ENCODE measurements around the gene SGMS1. TPM values are rescaled to one million over a fixed set of nuclear protein-coding genes. Genes with fewer than 3 reads are reported as not detected.
A peak's percentile ranks its signal among the peaks of the same experiment; 100 is the strongest.
"Not testable (repeated sequence)": the region's sequence is repeated elsewhere in the genome, so short reads cannot be mapped to it uniquely, and the experiment has no call there.

Gene SGMS1
- total RNA-seq, 1 experiment from 2014 or later: 24.7 TPM

DNA sequence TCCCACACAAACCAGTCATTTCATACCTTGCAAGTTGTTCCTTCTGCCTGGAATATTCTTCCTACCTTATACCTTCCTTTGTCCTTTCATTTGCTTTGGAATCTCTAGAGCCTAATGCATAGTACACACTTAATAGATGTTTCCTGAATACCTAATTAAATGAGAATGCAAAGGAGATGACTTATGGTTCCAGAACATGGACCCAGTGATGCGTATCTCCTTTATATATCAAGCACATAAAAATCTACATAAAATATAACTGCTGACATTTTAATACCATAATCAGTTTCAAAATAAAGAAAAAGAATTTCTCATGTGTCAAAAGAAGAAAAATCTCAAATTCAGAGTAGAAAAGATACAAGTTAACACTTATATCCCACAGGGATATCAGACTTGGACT lies 261.8 kb downstream of the SGMS1 start:
- no peak for DNase-seq (ENCODE audit: unreplicated experiment)
- Mint-ChIP-seq H3K36me3 (ENCODE audit: insufficient read depth, unreplicated experiment) (peaks cover 11% of the 10 kb centered on the region), H3K27ac (ENCODE audit: low read depth, unreplicated experiment) (no peak overlapping the region), H3K4me1 (ENCODE audit: insufficient read depth, unreplicated experiment) (peaks cover 8% of the 10 kb centered on the region), H3K9me3 (ENCODE audit: unreplicated experiment) (peaks cover 17% of the 10 kb centered on the region), H3K4me3 (ENCODE audit: unreplicated experiment) (no peak overlapping the region), H3K27me3 (ENCODE audit: insufficient read depth, unreplicated experiment) (no peaks in the 10 kb centered on the region)
- CTCF ChIA-PET: no interaction called here
- TF ChIP-seq, protein P1, sequence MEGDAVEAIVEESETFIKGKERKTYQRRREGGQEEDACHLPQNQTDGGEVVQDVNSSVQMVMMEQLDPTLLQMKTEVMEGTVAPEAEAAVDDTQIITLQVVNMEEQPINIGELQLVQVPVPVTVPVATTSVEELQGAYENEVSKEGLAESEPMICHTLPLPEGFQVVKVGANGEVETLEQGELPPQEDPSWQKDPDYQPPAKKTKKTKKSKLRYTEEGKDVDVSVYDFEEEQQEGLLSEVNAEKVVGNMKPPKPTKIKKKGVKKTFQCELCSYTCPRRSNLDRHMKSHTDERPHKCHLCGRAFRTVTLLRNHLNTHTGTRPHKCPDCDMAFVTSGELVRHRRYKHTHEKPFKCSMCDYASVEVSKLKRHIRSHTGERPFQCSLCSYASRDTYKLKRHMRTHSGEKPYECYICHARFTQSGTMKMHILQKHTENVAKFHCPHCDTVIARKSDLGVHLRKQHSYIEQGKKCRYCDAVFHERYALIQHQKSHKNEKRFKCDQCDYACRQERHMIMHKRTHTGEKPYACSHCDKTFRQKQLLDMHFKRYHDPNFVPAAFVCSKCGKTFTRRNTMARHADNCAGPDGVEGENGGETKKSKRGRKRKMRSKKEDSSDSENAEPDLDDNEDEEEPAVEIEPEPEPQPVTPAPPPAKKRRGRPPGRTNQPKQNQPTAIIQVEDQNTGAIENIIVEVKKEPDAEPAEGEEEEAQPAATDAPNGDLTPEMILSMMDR (IDR thresholded peaks at IDR 0.05; ENCODE audit: unreplicated experiment): no peak
- POLR2A ChIA-PET: interaction anchor here (0.7 to 0.9 kb wide), 2 partner anchors 10 to 141 kb away, joined by 3 to 4 read pairs; no protein-coding TSS in a partner anchor
- intact Hi-C loops (cut with micrococcal nuclease): no loop called here
- no TSS peak for BruUV-seq (replicated peaks)

DNA sequence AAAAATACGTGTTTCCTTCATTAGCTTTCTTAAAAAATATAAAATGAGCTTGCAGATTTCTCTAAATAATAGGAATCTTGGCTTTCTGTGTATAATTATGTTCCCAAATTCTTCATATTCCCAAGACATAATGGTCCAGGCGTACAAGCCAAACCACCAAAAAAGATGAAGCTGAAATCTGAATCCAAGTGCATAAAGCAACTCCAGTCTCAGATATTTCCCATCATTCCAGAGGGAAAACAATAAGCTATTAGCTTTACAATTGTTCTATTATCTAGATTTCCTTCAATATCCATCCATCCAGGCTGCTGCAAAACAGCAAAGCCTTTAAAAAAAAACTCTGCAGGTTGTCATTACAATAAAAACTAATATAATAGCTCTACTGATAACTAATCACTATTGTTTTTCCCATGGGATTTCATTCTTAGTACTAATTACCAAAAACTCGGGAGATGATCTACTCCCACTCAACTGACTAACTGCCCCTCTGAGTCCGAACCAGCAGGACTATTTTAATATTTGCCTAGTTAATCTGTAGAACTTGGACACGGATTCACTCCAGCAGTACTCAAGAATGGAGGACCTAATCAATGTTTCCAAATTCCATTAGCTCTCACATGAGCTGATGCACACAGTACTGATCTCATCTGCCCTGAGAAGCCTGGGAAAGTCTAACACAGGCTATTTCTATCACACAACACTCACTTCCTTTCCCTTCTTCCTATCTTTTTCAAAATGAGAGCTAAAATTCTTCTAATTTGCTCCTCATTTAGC lies 263.5 kb downstream of the SGMS1 start:
- BruUV-seq (replicated peaks): no TSS peak
- TF ChIP-seq, protein P1 (IDR thresholded peaks at IDR 0.05; ENCODE audit: unreplicated experiment): no peak
- H3K4me3 Mint-ChIP-seq (ENCODE audit: unreplicated experiment): no peak overlapping the region
- no peaks in the 10 kb centered on the region for H3K27me3 Mint-ChIP-seq (ENCODE audit: insufficient read depth, unreplicated experiment)
- no peak for DNase-seq (ENCODE audit: unreplicated experiment)
- H3K9me3 Mint-ChIP-seq (ENCODE audit: unreplicated experiment): peaks cover 17% of the 10 kb centered on the region
- H3K27ac Mint-ChIP-seq (ENCODE audit: low read depth, unreplicated experiment): peak overlapping the region; percentile 5
- H3K36me3 Mint-ChIP-seq (ENCODE audit: insufficient read depth, unreplicated experiment): peaks cover 7% of the 10 kb centered on the region
- POLR2A ChIA-PET: interaction anchor here (1.0 to 1.7 kb wide), 2 partner anchors 10 to 35 kb away, joined by 3 to 4 read pairs; no protein-coding TSS in a partner anchor
- H3K4me1 Mint-ChIP-seq (ENCODE audit: insufficient read depth, unreplicated experiment): peaks cover 8% of the 10 kb centered on the region
- CTCF ChIA-PET: interaction anchor here (0.6 to 1.3 kb wide), 5 partner anchors 9 to 61 kb away, joined by 3 to 4 read pairs (median 3); no protein-coding TSS in a partner anchor
- intact Hi-C loops (cut with micrococcal nuclease): no loop called here

DNA sequence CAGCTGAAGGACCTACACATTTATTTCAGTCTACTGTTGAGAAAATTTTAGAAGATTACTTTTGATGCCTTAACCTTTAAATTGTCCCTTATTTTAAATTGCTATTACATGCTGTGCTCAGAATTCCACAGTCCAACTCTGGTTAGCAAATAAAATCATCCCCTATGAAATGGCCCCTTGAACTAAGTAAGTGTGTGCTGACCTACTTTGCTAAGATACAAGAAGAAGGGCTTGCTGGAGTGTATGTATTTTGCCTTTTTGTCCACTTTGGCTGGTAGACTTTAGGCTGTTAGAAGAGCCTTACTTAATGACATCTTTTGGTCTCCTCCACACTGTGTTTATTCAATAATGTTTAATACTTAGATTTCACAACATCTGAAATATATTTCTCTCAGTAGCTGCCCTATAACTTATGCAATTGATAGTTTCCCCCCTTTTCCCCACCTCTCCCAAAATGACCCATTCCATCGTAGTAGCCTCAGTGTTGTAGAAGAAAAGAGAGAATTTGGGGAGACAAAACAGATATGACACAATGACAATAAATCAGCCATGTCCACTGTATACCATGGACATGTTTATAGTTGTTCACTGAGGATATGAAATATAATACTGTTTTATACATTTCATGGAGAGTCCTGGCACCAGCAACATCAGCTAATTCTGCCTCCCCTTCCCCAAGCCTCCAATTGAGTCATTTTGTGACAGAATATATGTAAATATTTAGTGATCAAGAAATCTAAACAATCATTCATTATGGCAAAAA lies 264.6 kb downstream of the SGMS1 start:
- no peak overlapping the region for H3K4me3 Mint-ChIP-seq (ENCODE audit: unreplicated experiment)
- CTCF ChIA-PET: interaction anchor here (0.6 to 1.1 kb wide), 3 partner anchors 16 to 63 kb away, joined by 3 to 4 read pairs (median 3); no protein-coding TSS in a partner anchor
- H3K27ac Mint-ChIP-seq (ENCODE audit: low read depth, unreplicated experiment): peak overlapping the region; percentile 31
- H3K27me3 Mint-ChIP-seq (ENCODE audit: insufficient read depth, unreplicated experiment): no peaks in the 10 kb centered on the region
- no peak for DNase-seq (ENCODE audit: unreplicated experiment)
- peaks cover 9% of the 10 kb centered on the region for H3K36me3 Mint-ChIP-seq (ENCODE audit: insufficient read depth, unreplicated experiment)
- no TSS peak for BruUV-seq (replicated peaks)
- TF ChIP-seq, protein P1 (IDR thresholded peaks at IDR 0.05; ENCODE audit: unreplicated experiment): no peak
- H3K9me3 Mint-ChIP-seq (ENCODE audit: unreplicated experiment): peaks cover 15% of the 10 kb centered on the region
- intact Hi-C loops (cut with micrococcal nuclease): no loop called here
- peaks cover 3% of the 10 kb centered on the region for H3K4me1 Mint-ChIP-seq (ENCODE audit: insufficient read depth, unreplicated experiment)
- POLR2A ChIA-PET: interaction anchor here (0.6 to 1.7 kb wide), 5 partner anchors 28 to 578 kb away, joined by 3 to 4 read pairs (median 3); no protein-coding TSS in a partner anchor

DNA sequence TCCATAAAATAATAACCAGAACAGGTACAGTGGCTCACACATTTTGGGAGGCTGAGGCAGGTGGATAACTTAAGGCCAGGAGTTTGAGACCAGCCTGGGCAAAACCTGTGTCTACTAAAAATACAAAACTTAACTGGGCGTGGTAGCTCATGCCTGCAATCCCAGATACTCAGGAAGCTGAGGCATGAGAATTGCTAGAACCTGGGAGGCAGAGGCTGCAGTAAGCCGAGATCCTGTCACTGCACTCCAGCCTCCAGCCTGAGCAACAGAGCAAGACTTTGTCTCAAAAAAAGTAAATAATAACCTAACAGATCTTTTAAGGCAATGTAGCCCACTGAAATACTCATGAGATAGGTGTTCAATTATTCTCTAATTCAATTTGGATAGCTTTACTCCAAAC lies 265.3 kb downstream of the SGMS1 start:
- Mint-ChIP-seq H3K4me3 (ENCODE audit: unreplicated experiment) (no peak overlapping the region), H3K4me1 (ENCODE audit: insufficient read depth, unreplicated experiment) (no peaks in the 10 kb centered on the region), H3K27me3 (ENCODE audit: insufficient read depth, unreplicated experiment) (no peaks in the 10 kb centered on the region), H3K9me3 (ENCODE audit: unreplicated experiment) (peaks cover 10% of the 10 kb centered on the region), H3K36me3 (ENCODE audit: insufficient read depth, unreplicated experiment) (peaks cover 9% of the 10 kb centered on the region), H3K27ac (ENCODE audit: low read depth, unreplicated experiment) (no peak overlapping the region)
- intact Hi-C loops (cut with micrococcal nuclease): no loop called here
- no TSS peak for BruUV-seq (replicated peaks)
- TF ChIP-seq, protein P1 (IDR thresholded peaks at IDR 0.05; ENCODE audit: unreplicated experiment): no peak
- DNase-seq (ENCODE audit: unreplicated experiment): no peak
- ChIA-PET CTCF (no interaction called here), POLR2A (interaction anchor here (0.6 to 1.2 kb wide), 6 partner anchors 23 to 577 kb away, joined by 3 to 4 read pairs (median 3); no protein-coding TSS in a partner anchor)

DNA sequence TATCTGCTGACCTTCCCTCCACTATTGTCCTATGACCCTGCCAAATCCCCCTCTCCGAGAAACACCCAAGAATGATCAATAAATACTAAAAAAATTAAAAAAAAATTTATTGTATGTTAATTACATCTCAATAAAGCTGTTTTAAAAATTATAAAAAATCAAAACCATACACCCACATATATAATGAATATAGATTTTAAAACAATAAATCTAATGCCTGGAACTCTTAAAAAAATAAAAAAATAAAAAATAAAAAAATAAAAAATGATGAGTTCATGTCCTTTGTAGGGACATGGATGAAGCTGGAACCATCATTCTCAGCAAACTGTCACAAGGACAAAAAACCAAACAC lies 267.3 kb downstream of the SGMS1 start:
- H3K4me1 Mint-ChIP-seq (ENCODE audit: insufficient read depth, unreplicated experiment); H3K27ac Mint-ChIP-seq (ENCODE audit: low read depth, unreplicated experiment); H3K9me3 Mint-ChIP-seq (ENCODE audit: unreplicated experiment); intact Hi-C loops (cut with micrococcal nuclease); CTCF ChIA-PET; DNase-seq (ENCODE audit: unreplicated experiment); H3K4me3 Mint-ChIP-seq (ENCODE audit: unreplicated experiment); H3K27me3 Mint-ChIP-seq (ENCODE audit: insufficient read depth, unreplicated experiment); POLR2A ChIA-PET; BruUV-seq (replicated peaks); H3K36me3 Mint-ChIP-seq (ENCODE audit: insufficient read depth, unreplicated experiment): not testable (repeated sequence)

Data from MCF 10A (cell line).